ENCODE data around the gene CMYA5.
"Not testable (repeated sequence)": the region's sequence is repeated elsewhere in the genome, so short reads cannot be mapped to it uniquely, and the experiment has no call there.

CMYA5 gene

DNA sequence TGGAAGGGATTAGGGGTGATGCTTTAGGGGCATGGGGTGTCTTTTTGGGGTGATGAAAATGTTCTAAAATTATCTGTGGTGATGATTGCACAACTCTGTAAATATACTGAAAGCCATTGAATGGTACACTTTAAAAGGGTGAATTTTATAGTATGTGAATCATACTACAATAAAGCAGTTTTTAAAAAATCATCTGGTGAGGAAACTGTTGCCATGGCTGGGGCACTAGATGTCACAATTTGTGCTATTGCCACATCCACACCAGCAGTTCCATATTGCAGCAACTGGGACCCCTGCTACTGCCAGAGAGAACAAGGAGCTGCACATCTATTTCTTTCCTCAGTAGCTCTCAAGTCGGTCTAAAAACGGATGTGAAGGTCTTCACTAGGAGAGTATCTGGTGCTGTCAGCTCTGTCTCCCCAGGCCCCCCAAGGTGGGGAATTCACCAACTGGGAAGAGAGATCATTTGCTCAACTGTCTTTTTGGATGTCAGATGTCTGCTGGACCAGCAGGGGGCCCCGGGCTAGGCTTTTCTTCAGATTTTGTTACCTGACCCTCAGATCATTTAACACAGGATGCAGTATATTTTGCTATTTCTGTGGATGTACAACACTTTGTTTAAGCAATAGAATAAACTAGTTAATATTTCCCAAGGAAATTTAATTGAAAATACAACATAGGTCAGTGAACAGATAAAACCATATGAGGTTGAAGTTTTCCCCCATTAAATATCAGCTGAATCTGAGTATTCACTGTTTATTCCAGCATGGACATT, 13.2 kb downstream of the CMYA5 start:
- DNase-seq (ENCODE audit: low read depth in 2 of 2), result no peak

DNA sequence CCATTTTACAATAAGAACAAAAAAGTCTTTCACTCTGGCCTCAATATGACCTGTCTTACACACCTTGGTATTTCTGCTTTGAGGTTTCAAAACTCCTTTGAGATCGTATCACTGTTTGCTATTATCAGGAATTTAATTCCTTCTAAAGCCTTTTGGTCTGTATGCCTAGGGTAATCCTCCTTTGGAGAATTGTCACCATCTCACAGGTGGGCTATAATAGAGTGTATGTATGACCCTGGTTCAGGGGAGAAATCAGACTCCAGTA, 13.7 kb downstream of the CMYA5 start:
- DNase-seq (ENCODE audit: low read depth in 2 of 2), result no peak

DNA sequence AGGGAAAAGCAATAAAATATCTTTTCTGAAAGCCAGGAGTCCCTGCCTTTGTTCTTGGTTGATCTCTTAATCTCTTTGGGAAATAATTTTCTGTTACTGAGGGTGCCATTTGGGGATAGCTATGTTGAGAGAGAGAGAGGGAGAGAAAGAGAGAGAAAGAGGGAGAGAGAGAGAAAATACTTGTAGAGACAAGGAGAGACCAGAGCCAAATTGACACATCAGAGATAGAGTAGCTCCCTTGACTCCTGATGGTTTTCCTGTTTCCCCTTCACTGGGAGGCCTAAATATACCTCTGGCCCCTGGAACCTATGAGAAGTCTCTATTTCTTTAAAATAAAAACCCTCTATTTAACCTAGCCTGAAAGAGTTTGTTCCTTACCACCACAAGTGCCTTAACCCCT, 14.9 kb downstream of the CMYA5 start:
- no peak for DNase-seq (ENCODE audit: low read depth in 2 of 2)

DNA sequence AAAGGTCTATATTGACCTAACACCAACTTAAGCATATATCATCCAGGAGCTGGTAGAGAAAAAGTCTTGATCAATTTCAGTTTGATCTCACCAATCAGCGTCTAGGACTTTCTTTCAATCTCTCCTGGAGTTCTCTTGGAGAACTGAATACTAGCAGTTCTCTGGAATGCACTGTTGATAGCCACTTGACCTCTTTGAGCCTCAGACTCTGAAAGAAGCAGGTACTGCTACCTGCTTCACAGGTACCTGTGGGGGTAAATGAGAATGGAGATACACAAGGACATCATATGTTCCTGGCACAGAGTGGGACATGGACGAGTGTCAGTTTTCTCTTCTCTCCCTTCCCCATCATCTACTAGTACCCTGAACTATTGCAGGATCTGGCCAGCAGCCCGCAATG, 16.0 kb downstream of the CMYA5 start:
- DNase-seq (ENCODE audit: low read depth in 2 of 2), result no peak

DNA sequence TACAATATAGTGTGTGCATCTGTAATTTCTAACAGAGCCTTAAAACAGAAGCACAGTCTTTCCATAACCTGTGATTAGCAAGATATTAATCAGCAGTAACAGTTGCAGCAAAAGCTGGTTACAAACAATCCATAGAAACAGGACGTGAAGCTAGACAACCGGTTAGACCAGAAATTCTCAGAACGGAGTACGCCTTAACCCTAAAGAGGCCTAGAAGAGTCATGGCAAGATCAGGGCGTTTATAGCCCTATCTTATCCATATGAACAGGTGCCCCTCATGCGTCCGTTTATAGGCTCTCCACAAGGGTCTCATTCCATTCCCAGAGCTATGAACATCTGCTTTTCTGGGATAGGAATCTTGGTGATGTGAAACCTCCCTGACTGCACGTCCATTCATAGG, 16.7 kb downstream of the CMYA5 start:
- not testable (repeated sequence) for DNase-seq (ENCODE audit: low read depth in 2 of 2)

DNA sequence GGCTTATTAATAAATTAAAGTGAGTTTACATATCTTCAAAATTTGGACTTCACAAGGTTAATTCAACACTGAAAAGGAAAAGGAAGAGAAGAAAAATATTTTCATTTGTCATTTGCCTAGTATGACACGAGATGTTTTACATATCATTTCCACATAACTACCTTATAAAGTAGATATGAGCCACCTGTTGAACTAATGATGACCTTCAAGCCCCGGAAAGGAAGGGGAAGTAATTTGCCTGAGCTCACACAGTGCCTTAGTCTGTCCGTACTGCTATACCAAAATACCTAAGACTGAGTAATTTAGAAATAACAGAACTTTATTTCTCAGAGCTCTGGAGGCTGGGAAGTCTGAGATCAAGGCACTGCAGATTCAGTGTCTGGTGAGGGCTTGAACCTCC, 17.9 kb downstream of the CMYA5 start:
- DNase-seq (ENCODE audit: low read depth in 2 of 2), result no peak

DNA sequence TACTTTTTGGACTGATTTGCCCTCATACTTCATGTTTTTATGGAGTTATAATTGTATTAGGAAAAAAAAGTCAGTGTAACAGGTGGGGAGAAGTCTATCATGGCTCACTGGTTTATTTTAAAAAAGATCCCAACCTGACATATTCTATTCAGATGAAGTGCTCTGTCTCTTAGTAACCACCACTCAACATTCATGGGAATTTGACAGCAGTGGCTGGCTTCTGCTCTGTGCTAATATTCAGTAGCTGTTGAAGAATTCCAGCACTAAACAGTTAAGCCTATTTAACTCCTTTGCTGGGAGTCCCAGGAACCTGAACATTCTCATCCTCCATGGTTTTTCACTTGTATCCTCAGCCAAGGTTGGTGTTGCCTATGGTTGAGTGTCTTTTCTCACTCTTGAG, 23.1 kb downstream of the CMYA5 start:
- no peak for DNase-seq (ENCODE audit: low read depth in 2 of 2)

DNA sequence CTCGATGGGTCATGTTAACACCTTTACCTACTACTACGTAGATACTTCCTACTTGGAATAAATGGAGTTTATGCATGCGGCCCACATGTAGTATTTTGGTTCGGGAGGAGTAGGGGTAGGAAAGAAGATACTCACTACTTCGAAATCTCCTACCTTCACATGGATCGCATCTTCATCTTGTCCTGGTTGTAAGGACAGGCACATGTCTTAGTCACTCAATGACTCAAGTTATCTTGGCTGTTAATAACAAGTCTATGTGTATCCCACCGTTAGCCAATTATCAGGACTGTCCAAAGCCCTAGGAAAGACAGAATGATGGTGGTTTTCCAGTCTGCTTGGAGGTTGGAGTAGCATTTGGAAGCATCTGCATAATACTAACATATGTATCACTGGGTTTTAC, 24.1 kb downstream of the CMYA5 start:
- DNase-seq (ENCODE audit: low read depth in 2 of 2), result no peak

DNA sequence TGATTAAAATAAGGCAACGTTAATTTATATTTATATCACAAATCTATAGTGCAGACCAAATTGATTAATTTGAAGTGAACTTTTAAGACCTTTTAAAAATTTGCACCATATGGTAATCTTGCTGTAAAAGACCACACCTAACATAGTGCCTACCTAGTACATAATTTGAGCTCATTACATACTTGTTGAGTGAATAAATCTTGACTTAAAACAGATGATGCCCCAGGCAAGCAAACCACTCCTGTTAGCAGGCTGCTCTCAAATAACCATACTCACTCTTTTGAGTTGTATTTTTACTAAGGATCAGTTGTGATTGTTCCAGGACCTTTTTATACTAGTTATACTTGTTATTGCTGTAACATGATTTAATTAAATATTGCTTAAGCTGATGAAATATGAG, 27.2 kb downstream of the CMYA5 start:
- DNase-seq (ENCODE audit: low read depth in 2 of 2), result no peak

DNA sequence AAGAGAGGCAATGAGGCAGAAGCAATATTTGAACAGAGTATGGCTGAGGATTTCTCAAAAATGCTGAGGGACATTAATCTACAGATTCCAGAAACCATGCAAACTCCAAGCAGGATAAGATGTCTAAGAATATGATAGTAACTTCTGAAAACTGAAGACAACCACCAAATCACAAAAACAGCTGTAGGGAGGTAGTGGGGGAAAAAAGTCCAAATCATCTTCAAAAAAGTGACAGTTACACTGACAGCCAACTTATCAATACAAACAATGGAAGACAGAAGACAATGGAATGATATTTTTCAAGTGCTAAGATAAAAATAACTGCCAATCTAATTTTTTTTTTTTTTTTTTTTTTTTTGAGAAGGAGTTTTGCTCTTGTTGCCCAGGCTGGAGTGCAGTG, 30.5 kb downstream of the CMYA5 start:
- DNase-seq (ENCODE audit: low read depth in 2 of 2), result no peak

DNA sequence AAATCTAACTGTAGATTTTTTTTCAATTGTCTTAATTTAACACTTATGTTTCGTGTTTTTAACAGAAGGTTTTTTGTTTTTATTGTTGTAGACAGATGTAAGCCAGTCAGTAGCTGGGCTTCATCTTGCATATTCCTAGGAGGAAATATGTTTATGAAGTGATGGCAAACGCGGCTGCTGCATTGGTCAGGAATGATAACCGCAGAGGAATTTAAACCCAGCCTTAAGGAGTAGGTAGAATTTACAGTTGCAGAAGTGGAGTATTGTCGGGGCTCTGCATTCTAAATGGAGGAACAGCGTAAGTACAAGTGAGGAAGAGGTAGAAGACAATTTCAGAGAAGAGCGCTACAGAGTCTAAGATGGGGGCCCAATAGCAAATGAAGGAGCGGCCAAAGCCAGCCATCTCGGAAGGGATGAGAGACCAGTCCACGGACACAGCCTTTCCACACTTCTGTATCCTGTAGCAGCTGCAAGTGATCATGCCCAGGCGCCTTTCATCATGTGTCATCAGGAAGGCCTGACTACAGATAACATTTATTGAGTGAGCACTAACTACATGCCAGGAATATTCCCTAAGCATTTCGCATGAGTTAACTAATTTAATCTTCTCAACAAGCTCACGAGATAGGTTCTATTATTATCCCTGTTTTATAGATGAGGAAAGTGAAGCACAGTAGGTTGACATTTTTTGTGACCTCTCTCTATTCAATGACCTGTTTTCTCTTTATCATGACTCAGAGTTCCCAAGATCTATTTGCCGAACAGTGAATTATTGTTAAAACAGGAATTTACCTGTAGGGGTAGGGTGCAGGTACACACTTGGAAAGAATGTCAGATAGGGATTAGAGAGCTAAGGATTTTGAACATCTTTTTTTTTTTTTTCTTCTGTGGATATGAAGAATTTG, 38.1 kb downstream of the CMYA5 start:
- no peak for DNase-seq (ENCODE audit: low read depth in 2 of 2)

DNA sequence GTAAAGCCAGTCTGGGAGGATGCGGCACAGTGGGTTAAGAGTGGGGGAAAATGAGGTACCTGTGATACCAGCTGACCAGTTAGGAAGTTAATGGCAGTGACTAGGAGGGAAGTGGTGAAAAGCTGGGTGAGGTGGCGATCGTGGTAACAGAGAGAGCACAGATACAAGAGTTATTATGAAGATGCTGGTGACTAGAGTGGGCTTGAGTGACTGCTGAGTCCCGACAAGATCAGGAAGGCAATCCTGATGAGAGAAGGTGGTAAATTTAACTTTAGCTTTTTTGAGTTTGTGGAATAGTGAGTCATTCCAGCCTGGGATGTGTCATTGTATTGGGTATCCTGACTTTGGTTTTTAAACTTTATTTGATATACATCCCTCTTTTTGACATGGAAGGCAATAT, 38.8 kb downstream of the CMYA5 start:
- DNase-seq (ENCODE audit: low read depth in 2 of 2), result no peak

DNA sequence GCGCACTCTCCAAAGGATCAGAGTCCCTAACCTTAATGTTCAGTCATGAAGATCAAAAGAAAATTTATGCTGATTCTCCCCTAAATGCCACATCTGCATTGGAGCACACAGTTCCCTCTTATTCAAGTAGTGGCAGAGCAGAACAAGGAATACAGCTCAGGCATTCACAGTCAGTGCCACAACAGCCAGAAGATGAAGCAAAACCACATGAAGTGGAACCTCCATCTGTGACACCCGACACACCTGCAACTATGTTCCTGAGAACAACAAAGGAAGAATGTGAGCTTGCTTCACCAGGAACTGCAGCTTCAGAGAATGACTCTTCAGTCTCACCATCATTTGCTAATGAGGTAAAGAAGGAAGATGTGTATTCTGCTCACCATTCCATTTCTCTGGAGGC, 40.0 kb downstream of the CMYA5 start:
- no peak for DNase-seq (ENCODE audit: low read depth in 2 of 2)

DNA sequence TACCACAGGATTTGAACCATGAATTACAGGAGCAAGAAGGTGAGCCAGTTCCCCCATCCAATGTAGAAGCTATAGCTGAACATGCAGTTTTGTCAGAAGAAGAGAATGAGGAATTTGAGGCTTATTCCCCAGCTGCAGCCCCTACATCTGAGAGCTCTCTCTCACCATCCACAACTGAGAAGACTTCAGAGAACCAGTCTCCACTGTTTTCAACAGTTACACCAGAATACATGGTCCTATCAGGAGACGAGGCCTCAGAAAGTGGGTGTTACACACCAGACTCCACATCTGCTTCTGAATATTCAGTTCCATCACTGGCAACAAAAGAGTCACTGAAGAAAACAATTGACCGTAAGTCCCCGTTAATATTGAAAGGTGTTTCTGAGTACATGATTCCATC, 40.9 kb downstream of the CMYA5 start:
- no peak for DNase-seq (ENCODE audit: low read depth in 2 of 2)

DNA sequence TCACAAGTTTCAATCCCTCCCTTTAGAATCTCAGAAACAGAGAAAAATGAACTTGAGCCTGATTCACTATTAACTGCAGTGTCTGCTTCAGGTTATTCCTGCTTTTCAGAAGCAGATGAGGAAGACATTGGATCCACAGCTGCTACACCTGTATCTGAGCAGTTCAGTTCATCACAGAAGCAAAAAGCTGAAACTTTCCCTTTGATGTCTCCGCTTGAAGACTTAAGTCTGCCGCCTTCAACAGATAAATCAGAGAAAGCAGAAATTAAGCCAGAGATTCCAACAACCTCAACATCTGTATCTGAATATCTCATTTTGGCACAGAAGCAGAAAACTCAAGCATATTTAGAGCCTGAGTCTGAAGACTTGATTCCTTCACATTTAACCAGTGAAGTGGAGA, 42.1 kb downstream of the CMYA5 start:
- DNase-seq (ENCODE audit: low read depth in 2 of 2), result no peak

DNA sequence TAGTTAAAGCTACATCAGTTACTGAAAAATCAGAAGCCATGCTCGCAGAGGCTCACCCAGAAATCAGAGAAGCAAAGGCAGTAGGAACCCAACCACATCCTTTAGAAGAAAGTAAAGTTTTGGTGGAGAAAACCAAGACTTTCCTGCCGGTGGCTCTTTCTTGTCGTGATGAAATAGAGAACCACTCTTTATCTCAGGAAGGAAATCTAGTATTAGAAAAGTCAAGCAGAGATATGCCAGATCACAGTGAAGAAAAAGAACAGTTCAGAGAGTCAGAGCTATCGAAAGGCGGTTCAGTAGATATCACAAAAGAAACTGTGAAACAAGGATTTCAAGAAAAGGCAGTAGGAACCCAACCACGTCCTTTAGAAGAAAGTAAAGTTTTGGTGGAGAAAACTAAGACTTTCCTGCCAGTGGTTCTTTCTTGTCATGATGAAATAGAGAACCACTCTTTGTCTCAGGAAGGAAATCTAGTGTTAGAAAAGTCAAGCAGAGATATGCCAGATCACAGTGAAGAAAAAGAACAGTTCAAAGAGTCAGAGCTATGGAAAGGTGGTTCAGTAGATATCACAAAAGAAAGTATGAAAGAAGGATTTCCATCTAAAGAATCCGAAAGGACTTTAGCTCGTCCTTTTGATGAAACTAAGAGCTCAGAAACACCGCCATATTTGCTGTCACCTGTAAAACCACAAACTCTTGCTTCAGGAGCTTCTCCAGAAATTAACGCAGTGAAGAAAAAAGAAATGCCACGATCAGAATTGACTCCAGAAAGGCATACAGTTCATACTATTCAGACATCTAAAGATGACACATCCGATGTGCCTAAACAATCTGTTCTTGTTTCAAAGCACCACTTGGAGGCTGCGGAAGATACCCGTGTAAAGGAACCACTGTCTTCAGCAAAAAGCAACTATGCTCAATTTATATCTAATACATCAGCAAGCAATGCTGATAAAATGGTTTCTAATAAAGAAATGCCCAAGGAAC, 47.2 kb downstream of the CMYA5 start:
- no peak for DNase-seq (ENCODE audit: low read depth in 2 of 2)

DNA sequence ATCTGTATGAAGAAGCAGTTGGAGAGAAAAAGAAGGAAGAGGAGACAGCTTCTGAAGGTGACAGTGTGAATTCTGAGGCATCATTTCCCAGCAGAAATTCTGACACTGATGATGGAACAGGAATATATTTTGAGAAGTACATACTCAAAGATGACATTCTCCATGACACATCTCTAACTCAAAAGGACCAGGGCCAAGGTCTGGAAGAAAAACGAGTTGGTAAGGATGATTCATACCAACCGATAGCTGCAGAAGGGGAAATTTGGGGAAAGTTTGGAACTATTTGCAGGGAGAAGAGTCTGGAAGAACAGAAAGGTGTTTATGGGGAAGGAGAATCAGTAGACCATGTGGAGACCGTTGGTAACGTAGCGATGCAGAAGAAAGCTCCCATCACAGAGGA, 48.7 kb downstream of the CMYA5 start:
- DNase-seq (ENCODE audit: low read depth in 2 of 2), result no peak

DNA sequence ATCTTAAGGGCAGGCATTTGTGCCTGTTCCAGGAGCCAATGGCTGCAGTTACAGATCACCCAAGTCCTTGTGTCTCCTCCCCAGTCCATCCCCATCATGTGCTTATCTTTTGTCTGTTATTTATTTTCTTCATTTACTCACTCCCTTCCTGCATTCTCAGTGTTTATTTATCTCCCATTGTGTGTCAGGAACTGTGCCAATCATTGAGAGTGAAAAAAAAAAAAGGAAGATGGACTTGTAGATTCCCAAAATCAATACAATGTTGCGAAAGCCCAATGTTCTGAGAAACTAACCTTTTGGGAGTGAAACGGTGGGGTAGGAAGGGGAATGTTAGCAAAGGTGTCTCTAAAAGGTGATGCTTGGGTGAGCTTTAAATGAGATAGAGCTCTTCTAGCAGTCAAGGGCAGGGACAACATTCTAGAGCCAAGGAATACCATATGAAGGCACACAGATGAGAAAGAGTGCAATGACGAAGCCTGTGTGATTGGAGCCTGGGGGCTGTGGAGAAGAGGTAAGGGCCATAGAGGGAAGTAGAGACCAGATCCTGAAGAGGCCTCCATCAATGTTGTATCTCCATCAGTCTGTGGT, 53.0 kb downstream of the CMYA5 start:
- no peak for DNase-seq (ENCODE audit: low read depth in 2 of 2)

DNA sequence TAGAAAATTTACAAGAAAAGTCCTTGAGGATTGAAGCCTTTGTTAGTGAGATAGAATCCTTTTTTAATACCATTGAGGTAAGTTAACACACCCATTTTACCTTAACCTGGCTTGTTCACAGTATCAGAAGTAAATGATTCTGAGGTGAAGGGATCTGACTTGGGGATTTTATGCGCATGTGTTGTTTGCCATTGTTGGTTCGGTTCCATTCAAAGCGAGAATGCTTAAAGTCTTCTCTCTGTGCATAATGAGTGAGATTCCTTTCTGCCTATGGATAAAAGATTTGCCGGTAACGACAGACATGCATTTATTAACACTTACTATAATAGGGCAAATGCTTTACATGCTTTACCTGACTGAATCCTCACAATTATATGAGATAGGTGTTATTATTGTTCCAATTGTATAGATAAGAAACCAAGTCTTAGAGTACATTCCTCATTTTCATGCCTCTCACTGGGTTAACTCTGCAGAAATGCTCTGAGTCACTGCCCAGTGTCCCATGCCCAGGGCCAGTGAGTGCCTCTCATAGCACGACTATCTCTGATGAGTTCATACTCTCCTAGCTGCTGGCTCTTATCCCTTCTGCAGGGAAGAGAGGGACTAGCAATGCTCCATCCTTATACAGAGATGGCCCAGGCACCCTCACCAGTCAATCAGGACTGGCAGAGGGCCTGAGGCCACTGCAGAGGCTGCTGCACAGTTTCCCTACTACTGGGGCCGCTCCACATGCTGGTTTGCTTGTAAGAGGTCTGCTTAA, 54.4 kb downstream of the CMYA5 start:
- DNase-seq (ENCODE audit: low read depth in 2 of 2), result no peak

DNA sequence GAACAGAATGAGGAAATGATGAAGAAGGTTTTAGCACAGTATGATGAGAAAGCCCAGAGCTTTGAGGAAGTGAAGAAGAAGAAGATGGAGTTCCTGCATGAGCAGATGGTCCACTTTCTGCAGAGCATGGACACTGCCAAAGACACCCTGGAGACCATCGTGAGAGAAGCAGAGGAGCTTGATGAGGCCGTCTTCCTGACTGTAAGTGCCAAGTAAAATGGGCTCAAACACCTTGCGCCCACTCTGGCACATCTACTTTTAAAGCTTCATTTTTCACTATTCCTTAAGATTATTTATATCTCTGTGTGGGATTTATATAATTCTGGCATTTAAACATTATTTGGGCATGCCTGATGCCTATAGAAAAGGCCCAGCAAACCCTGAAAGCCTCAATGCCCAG, 55.6 kb downstream of the CMYA5 start:
- DNase-seq (ENCODE audit: low read depth in 2 of 2), result no peak

Measured in stimulated activated CD8-positive, alpha-beta memory T cell treated with anti-CD3 and anti-CD28 coated beads, Interleukin-7, amount 100 ng/mL, for 4 hours (primary cell).